ENCODE data around the gene CFAP54. TPM values are rescaled to one million over a fixed set of nuclear protein-coding genes. Genes with fewer than 3 reads are reported as not detected.

CFAP54 gene
- total RNA-seq, 3 donors from 2014 or later, result 0.43 to 1.9 (median 0.82) TPM

- intact Hi-C loops (cut with DNase I, micrococcal nuclease), result no loop called here
- ATAC-seq, result no peak
- no peak for DNase-seq
- no peaks in the 10 kb centered on the region for H3K36me3 ChIP-seq (ENCODE audit: low read depth)
- H3K4me1 ChIP-seq (ENCODE audit: low read depth), result no peaks in the 10 kb centered on the region
- TF ChIP-seq, protein P1, sequence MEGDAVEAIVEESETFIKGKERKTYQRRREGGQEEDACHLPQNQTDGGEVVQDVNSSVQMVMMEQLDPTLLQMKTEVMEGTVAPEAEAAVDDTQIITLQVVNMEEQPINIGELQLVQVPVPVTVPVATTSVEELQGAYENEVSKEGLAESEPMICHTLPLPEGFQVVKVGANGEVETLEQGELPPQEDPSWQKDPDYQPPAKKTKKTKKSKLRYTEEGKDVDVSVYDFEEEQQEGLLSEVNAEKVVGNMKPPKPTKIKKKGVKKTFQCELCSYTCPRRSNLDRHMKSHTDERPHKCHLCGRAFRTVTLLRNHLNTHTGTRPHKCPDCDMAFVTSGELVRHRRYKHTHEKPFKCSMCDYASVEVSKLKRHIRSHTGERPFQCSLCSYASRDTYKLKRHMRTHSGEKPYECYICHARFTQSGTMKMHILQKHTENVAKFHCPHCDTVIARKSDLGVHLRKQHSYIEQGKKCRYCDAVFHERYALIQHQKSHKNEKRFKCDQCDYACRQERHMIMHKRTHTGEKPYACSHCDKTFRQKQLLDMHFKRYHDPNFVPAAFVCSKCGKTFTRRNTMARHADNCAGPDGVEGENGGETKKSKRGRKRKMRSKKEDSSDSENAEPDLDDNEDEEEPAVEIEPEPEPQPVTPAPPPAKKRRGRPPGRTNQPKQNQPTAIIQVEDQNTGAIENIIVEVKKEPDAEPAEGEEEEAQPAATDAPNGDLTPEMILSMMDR (IDR thresholded peaks at IDR 0.05), result no peak
- H3K9me3 ChIP-seq, result no peaks in the 10 kb centered on the region
- no peak overlapping the region for H3K4me3 ChIP-seq
Measured at GRCh38 chr12:96824074-96824837, 334.9 kb downstream of the CFAP54 start.

DNA sequence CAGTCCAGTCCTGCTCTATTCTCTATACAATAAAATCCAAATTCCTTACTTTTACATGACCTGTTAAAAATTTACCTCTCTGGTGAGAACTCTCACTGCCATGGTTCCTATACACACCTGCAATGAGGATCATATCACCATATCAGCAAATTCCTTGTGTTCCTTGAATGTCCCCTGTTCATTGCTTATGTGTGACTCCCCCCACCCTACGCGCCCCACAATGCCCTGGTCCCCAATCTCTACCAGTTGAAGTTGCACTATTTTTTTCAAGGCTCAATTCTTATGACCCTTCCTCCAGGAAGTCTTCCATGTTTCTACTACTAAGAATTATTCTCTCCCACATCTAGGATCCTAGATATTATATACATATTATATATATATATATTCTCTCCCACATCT lies 335.5 kb downstream of the CFAP54 start:
- DNase-seq, result no peak
- no peak for ATAC-seq
- H3K4me1 ChIP-seq (ENCODE audit: low read depth), result no peaks in the 10 kb centered on the region
- no peaks in the 10 kb centered on the region for H3K36me3 ChIP-seq (ENCODE audit: low read depth)
- H3K4me3 ChIP-seq, result no peak overlapping the region
- intact Hi-C loops (cut with DNase I, micrococcal nuclease), result no loop called here
- TF ChIP-seq, protein P1 (IDR thresholded peaks at IDR 0.05), result no peak
- H3K9me3 ChIP-seq, result no peaks in the 10 kb centered on the region

DNA sequence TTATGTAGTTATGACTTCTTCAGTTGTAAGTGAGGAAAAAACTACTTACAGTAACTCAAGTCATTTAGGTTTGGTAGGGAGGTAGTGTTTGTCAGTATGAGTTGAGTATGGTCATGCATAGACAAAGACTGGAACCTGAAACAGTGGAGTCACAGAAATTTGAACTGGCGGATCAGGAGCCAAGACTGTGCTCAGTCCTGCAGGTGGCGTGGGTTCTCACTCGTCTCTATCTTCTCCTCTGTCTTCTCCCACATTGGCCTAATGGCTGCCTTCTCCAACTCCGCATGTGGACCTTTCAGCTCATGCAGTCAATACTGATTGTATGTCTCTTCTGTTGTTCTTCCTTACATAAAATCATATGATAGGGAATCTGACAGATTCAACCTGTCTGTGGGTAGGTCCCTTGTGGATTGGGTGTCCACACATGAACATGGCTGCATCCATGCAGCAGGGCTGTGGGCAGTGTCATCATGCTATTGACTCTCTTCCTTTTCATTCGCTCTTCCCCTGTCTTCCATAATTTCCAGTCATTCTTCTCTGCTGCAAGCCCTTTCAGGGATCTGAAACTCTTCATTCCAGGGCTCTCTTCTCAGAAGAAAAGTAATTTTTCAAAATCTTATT lies 338.9 kb downstream of the CFAP54 start:
- no peak for DNase-seq
- no peak for ATAC-seq
- TF ChIP-seq, protein P1 (IDR thresholded peaks at IDR 0.05), result no peak
- Histone ChIP-seq H3K9me3 (no peaks in the 10 kb centered on the region), H3K4me3 (no peak overlapping the region), H3K4me1 (ENCODE audit: low read depth) (no peaks in the 10 kb centered on the region), H3K36me3 (ENCODE audit: low read depth) (no peaks in the 10 kb centered on the region)
- intact Hi-C loops (cut with DNase I, micrococcal nuclease), result no loop called here

GRCh38 chr12:96829354-96829753 lies 340.0 kb downstream of the CFAP54 start:
- no peak for DNase-seq
- H3K36me3 ChIP-seq (ENCODE audit: low read depth), result no peaks in the 10 kb centered on the region
- H3K9me3 ChIP-seq, result no peaks in the 10 kb centered on the region
- H3K4me3 ChIP-seq, result no peak overlapping the region
- intact Hi-C loops (cut with DNase I, micrococcal nuclease), result no loop called here
- ATAC-seq, result no peak
- no peaks in the 10 kb centered on the region for H3K4me1 ChIP-seq (ENCODE audit: low read depth)
- TF ChIP-seq, protein P1 (IDR thresholded peaks at IDR 0.05), result no peak

DNA sequence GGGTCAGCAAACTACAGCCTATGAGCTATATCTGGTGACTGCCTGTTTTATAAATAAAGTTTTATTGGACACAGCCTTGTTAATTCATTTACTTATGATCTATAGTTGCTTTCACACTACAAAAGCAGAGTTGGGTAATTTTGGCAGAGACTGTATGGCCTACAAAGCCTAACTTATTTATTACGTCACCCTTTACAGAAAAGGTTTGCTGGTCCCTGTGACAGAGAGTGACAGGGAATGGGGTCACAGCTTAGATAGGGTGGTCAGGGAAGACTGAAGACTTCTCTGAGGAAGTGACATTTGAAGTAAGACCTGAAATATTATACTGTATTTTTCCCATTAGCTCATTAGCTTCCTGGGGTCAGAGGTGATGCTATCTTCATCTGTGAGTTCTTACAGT lies 342.0 kb downstream of the CFAP54 start:
- ATAC-seq, result no peak
- TF ChIP-seq, protein P1 (IDR thresholded peaks at IDR 0.05), result no peak

More for the DNA sequence above, 342.0 kb downstream of the CFAP54 start:
- no peak for DNase-seq
- intact Hi-C loops (cut with DNase I, micrococcal nuclease), result no loop called here
- no peaks in the 10 kb centered on the region for H3K4me1 ChIP-seq (ENCODE audit: low read depth)
- H3K4me3 ChIP-seq, result no peak overlapping the region
- no peaks in the 10 kb centered on the region for H3K36me3 ChIP-seq (ENCODE audit: low read depth)
- no peaks in the 10 kb centered on the region for H3K9me3 ChIP-seq

All from mucosa of descending colon (tissue), 3 donors.